Erythroblast (primary cell): Measurements from ENCODE around the gene PKN3.
A peak's percentile ranks its signal among the peaks of the same experiment; 100 is the strongest.

ENCODE experiments used
- GATA1 ChIP-seq: IDR thresholded peaks from 2 replicates; pipeline ENCODE4 v1.6.1; 2011; ENCODE audit warnings: low read depth, mild to moderate bottlenecking, control low read depth, low read length, moderate library complexity
- POLR2A ChIP-seq: IDR thresholded peaks from 2 replicates; pipeline ENCODE4 v1.6.1; 2011; ENCODE audit warnings: mild to moderate bottlenecking, low read length

- TF ChIP-seq POLR2A (peak; percentile 38), GATA1 (no peak)
Measured at GRCh38 chr9:128702445-128702948, at the start of gene PKN3.
